HG03060 (cell line): Measurements from ENCODE around the gene PIGR.

ENCODE experiments used
- ATAC-seq: cut with Tn5 transposase; IDR thresholded peaks from one replicate; pipeline ENCODE4 v1.9.1; 2021; ENCODE audit warnings: low read depth, moderate number of reproducible peaks; ENCODE audit not compliant: unreplicated experiment

Gene PIGR

DNA sequence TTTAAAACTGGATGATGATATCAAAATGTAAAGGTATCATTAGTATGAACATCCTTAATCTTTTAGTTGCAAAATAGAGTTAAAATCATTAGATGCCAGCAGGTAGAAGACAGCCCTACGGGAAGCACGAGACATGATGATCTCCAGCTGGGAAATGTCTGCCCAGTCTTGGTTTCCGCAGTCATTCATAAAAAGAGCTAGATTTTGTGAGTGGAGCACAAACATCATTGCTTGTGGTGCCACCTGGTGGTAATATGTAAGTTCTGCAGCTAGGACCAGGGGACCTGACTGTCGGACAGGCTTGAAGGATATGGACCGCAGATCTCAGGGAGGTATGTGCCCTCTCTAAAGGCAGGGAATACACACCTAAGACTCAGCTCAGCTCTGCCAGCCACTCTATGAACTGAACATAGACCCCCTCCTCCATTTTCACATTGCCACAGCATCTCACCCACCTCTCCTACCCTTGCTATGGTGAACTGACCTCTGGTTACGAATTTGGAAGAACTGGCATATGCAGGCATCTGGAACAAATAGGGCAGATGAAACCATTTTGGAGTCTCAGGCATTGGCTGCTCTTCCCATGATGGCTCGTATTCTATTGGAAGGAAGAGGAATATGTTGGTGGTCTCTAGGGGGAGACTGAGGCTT, 33.7 kb downstream of the PIGR start:
- ATAC-seq = no peak

DNA sequence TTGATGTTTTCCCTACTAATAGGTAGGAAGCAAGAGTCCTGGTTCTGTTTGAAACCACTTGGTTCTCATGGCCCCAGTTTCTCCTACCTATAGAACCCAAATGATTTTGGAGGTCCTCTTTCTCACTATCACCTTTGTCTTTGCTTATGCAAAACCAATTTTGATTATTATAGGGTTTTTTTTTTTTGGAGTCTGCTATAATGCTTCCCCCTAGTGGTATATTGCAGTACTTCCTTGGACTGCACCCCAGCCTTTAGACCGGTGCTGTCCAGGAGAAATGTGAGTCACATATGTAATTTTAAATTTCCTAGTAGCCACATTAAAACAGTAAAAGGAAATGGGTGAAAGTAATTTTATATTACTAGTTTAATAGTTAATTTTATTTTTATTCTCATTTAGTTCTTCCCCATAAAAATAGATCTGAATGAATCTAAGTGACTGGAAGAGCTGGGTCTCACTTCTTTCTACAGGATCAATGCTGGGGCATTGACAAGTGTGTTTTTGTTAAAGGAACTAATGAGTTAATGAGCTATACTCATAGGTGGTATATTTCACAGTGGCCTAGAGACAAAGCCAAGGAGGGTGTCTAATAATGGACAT, 35.1 kb downstream of the PIGR start:
- ATAC-seq = no peak

DNA sequence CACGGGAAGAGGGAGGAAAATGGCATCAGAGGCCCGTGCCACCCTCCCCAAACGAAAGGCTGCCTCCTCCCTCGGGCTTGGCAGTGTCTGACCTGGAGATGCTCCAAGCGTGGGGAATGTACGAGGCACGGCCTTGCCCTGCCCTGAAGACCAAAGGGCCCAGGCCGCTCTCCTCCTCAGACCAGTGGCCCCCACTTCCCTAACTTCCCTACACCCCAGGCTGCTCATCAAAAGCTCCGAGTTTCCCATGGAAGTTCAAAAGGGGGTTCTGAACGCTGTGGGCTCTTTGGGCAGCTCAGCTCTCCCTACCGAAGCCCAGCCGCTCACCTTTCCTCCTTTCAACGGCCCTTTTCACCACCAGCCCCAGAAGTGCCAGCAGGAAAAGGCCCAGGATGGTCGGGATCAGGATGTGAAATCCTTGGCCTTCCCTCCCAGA, 36.4 kb downstream of the PIGR start:
- no peak for ATAC-seq

DNA sequence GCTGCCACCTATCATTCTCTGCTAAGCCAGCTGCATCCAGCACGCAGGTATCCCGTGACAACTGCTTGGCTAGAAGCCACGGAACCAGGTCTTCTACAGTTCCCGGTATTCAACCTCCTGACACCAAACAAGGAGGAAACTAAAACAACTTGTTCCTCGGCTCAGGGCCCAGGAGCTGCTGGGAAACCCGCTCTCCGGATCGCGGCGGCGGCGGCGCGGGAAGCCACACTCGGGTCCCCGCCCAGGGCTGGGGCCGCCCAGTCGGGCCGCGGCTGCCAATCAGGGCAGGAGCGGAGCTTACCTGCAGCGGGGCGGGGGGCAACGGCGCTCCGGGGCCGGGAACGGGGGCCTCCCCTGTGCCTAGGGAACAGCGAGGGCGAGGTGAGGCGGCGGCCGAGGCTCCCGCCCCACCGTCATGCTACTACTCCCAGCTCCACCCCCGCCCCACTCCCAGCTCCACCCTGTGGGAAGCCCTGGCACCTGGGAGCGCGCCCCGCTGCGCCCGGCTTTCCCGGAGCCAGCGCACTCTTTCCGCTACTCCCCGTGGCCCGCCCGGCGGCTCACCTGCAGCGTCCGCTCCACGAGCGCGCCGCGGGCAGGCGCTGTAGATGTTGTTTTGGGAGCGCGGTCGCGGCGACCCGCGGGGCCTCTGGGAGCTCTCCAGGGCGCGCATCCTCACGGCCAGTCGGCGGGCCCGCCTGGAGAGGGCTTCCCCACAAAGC, 36.9 kb downstream of the PIGR start:
- no peak for ATAC-seq

DNA sequence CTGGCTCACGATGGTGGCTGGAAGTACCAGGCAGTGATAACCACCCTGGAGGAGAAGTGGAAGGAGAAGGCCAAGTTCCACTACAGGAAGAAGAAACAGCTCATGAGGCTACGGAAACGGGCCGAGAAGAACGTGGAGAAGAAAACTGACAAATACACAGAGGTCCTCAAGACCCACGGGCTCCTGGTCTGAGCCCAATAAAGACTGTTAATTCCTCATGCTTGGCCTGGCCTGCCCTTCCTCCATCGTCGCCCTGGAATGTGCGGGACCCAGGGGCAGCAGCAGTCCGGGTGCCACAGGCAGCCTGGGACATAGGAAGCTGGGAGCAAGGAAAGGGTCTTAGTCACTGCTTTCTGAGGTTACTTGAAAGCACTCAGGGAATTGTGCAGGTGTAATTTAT, 38.2 kb downstream of the PIGR start:
- ATAC-seq = no peak

DNA sequence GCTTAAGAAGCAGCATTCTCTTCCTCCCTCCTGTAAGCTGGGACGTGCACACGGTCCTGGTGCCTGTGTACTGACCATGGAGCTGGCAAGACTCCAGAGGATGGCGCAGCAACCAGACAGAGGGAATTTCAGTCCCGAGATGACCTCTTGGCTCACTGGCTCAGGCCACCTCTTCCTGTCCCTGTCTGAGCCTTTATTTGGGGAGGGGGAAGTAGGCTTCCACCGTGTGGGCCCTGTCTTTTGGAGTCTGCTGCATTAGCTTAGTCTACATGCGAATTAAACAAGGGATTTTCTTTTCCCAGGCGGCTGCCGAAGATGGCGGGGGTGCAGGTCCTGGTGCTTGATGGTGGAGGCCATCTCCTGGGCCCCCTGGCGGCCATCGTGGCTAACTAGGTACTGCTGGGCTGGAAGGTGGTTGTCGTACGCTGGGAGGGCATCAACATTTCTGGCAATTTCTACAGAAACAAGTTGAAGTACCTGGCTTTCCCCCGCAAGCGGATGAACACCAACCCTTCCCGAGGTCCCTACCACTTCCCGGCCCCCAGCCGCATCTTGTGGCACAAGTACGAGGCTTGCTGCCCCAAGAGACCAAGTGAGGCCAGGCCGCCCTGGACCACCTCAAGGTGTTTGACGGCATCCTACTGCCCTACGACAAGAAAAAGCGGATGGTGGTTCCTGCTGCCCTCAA, 38.8 kb downstream of the PIGR start:
- no peak for ATAC-seq

DNA sequence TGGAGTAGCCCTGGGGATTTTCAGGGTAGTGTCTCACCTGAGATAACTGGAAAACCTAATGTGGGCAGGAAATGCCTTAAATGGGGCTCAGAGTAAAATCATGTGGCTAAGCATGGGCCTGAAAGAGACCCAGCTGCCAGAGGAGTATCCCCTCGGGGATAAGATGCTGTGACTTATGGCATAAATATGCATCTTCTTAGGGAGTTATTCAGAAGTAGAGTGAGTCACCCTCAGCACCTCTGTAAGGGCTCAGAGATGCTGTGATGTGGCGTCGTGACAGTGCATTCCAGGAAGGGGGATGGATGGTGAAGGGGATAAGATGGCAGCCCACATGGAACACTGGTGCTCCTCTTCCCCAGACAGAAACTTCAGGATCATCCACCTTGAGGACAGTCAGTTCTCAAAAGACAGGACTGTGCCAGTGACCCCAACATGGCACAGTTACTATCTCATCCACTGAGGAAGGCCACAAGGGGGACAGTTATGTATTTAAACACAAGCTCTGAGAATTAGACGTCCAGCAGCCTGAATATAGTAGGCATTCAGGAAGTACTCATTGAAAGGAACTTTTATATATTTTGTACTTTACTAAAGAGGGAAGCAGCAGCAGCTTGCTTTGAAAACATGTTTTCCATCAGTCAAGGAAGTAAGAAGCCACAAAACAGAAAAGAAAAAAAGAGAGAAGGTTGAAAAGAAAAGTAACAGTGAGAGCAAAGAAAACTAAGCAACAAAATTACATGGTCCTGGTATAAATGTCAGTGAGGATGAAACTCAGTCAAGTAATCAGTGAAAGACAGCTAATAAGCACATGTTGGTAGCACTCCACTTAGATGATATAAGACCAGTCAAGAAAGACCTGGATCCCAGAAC, 40.7 kb downstream of the PIGR start:
- peak; percentile 63 for ATAC-seq

DNA sequence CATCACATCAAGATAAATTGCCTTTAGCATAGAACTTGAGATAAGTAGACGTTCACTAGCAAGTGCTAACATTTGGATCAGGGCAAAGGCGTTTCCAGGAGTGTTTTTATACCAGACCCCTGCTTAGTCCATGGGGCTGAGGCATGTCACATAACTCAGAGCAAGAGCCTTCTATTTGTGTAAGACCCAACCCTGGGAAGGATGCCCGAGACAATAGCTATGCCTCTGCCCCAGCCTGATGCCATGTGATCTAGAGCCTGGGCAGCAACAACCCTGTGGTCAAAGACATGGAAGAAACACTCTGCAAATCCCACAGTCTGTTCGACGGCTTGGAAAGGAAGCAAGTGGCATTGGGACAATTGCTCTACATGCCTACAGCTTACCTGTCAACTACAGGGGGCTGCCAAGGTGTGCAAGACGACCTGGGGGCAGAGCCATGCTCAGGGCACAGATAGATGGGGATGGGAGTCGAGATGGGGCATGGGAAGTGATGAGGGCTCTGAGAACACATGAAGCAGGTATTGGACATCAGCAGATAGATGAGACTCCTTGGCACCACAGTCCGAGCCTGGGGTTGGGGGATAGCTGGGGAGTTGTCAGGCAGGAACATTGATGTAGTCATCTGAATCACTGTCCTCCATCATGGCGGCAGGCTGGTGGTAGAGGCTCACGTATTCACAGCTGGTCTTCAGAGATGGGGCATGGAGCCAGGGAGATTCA, 41.7 kb downstream of the PIGR start:
- no peak for ATAC-seq

DNA sequence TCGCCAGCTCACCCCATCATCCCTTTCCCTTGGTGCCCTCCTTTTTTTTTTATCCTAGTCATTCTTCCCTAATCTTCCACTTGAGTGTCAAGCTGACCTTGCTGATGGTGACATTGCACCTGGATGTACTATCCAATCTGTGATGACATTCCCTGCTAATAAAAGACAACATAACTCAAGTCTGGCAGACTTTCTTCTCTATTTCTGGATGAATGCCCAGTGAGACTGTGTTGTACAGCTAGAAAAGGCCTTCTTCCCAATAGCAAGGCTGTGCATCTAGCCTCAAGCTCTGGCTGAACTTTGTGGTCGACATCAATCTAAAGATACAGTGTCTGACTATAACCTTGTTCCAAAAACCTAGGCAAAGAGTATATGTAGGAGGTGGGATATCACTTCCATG, 42.6 kb downstream of the PIGR start:
- no peak for ATAC-seq

DNA sequence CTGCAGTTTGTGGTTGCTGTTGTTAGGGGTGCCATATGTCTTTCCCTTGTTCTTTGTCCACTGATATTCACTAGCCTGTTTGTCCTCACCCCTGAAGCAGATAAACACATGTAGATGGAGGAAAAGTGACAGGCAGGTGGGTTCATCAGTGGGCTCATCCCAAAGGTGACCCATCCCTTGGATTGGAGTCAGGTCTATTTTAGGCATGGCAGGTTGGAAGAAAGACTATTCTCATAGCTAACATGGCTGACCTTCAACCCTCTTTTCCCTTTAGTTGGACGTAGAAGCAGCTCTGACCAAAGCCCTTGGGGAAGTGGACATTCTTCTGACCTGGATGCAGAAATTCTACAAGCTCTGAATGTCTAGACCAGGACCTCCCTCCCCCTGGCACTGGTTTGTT, 43.6 kb downstream of the PIGR start:
- ATAC-seq = no peak

DNA sequence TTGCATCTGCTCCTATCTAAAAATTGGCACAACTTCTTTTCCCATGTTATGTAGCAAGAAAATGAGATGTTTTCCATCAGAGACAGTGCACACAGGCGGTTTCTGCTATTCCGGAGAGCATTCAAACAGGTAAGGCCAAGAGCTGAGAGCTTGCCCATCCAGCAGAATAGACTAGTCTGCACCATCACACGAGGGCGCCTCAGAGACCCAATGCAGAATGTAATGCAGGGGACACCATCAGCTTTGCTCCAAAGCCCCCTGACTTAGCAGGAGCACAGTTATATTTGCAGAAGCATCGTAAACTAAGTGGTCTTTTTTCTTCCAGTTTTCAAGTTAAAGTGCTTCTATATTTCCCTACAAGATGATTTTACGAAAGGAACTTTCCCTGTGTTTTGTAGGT, 44.3 kb downstream of the PIGR start:
- no peak for ATAC-seq

DNA sequence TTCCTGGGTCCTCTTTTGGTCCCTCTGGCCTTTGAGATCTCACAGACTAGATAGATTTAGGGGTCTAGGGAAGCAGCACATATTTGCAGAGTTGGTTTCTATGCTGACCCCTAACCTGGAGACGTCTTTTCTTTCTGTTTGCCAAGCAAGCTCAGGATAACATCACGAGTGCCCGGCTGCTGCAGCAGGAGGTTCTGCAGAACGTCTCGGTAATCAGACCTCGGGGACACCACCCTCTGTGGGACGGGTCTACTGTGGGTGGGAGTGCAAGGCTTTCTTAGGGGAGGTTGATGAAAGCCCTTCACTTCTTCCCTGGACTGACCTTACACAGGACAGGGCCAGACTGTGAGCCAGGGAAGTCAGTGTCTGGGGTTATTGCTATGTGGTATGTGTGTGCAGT, 46.1 kb downstream of the PIGR start:
- no peak for ATAC-seq

DNA sequence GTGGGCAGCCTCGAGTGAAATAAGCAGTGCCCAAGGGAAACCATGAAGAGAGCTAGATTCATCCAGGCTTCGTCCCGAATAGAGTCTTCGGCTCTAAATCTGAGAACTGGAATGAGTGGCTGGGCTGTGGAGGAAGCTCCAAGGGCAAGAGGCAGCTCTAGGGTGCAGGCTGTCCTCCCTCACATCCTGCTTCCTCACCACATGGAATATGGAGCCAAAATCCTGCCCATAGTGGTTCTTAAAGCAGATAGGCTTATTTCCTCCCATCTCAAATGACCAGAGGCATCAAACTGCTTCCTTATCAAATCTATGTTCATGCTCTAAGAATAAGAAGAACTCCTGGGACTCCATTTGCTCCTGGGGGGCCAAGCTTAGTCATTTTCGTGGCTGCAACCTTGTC, 46.5 kb downstream of the PIGR start:
- ATAC-seq = no peak

DNA sequence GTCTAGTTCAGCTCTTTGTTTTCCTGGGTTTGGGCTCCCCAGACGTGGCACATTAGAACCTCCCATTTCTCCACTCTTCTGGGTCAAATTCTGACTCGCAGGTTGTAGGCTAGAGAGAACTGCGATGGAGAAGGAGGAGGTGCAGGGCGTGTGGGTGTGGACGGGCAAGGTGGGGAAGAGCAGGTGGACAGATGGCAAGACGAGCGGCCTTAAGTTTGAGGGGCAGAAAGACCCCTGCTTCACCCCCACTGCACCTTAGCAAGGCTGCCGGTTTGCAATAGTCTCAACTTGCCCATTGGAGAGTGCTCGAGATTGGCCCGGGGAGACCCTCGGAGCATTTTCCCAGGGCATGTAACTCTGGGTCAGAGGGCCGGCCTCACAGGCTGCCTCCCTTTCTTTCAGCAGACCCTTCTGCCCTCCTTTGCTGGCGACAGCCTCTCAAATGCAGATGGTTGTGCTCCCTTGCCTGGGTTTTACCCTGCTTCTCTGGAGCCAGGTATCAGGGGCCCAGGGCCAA, 47.3 kb downstream of the PIGR start:
- no peak for ATAC-seq

DNA sequence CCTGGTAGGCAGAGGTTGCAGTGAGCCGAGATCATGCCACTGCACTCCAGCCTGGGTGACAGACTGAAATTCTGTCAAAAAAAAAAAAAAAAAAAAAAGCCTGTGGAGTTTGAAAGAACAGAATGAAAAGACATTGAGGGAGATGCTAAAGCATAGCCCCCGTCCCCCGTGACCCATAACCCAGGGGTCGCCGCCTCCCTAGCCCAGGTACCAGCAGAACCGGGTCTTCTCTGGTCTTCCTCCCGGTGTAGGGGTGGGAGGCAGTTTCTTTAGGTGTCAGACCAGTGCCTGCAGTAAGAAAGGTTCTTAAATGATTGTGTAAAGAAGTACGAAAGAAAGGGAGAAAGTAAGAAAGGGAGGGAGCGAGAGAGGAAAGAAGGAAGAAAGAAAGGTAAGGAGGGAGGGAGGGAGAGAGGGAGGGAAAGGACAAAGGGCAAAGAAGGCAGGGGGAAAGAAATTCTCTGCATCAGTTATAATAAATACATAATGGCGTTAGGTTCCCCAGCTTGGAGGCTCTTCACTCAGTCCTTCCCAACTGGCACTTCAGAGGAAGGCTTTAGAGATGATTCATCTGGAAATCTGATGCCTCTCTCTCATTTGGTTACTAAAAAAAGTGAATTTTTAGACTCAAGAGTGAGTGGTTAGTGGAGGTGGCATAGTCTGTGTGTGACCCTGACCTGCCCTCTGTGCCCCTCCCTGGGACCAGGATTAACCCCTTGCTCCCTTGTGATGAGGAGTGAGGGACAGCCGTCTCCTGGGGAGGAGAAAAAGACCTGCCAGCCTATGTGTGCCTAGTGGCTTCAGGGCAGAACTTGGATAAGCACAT, 48.0 kb downstream of the PIGR start:
- no peak for ATAC-seq

DNA sequence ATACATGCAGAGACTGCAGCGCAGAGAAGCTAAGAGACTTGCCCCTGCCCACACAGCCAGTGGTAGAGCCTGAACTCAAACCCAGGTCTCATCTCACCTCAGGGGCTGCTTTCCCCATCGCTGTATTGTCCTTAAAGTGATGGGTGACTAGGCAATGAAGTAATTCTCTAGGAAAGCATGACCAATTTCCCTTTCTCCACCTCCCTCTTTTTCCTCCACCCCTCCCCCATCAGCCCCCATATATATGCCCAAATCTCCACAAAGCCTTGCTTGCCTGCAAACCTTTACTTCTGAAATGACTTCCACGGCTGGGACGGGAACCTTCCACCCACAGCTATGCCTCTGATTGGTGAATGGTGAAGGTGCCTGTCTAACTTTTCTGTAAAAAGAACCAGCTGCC, 49.1 kb downstream of the PIGR start, which contains the start of gene IL24:
TSS of gene IL24 (plus strand) at position 269 of the 400 bp plus-strand sequence. CDS start 390 bp downstream, outside the sequence.
- no peak for ATAC-seq

DNA sequence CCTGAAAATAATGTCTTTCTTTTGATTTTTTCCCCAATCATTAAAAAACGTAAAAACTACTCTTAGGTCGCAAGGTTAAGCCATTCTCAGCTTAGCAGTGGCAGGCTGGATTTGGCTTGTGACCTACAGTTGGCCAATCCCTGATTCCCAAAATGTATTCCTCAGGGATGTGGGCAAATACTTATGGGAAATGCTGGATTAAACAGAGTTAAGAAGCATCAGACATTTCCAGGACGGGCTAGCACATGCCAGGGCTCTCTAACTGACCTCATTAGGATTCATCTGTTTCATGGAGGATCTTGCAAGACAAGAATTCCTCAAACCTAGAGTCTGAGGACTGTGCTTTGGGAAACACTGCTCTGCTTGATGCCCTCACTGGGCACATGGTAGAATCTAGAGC, 50.0 kb downstream of the PIGR start:
- no peak for ATAC-seq

DNA sequence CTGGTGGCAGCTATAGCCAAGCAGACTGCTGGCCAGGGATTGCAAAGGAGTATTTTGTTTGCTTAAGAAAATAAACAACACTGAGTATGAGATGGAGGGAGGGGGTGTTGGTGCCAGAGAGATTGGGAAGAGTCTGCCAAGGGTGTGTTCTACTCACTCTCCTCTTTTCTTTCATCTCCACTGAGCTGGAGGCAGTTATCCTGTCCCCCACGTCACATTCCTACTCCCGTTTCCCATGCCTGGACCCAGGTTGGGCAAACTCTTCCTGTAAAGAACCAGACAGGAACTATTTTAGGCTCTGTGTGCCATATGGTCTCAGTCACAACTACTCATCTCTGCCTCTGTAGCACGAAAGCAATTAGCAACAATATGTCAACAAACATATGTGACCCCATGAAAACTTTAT, 50.4 kb downstream of the PIGR start:
- ATAC-seq = no peak

DNA sequence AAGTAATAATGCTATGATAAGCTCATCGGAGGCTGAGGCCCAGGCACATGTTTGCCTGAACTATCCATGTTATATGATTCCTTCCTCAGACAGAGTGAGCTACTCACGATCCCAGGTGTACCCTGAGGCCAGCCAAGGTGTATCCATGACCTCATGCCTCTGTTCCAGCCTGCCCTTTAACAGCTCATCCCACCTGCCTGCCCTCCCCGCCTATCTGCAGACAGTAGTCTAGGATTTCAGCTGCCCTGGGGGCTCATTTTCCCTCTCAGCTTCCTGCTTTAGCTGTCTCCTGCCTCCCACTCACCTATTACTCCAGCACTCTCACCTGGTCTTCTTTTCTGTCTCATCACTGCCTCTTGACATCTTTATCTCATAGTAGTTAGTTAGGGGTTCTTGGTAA, 50.9 kb downstream of the PIGR start:
- no peak for ATAC-seq
